Neutrophil (primary cell): ENCODE data around the gene SLC22A13.
A peak's percentile ranks its signal among the peaks of the same experiment; 100 is the strongest.

Experiments used
- H3K27ac ChIP-seq: fragments of 200-600 bp; sonication (generic); 2 replicates; pipeline ENCODE4 v1.5.1; 2016; ENCODE audit warnings: mild to moderate bottlenecking, moderate library complexity
- H3K27me3 ChIP-seq: fragments of 200-600 bp; sonication (generic); 2 replicates; pipeline ENCODE4 v1.6.0; 2016; ENCODE audit warnings: mild to moderate bottlenecking
- H3K36me3 ChIP-seq: fragments of 200-600 bp; sonication (generic); 2 replicates; pipeline ENCODE4 v1.5.1; 2017
- H3K4me1 ChIP-seq, 2 experiments: fragments of 200-600 bp in 1 of 2; sonication (generic) in 1 of 2; 1 replicate in 1 of 2; 2 replicates in 1 of 2; pipeline versions ENCODE4 v1.5.1 to v1.6.1; 2013 to 2016; ENCODE audit warnings: low read depth in 1 of 2, low read length in 1 of 2, mild to moderate bottlenecking in 1 of 2, moderate library complexity in 1 of 2; ENCODE audit not compliant: control insufficient read depth in 1 of 2, insufficient read depth in 1 of 2
- H3K4me3 ChIP-seq, 2 experiments: fragments of 200-600 bp in 1 of 2; sonication (generic) in 1 of 2; 1 replicate in 1 of 2; 2 replicates in 1 of 2; pipeline ENCODE4 v1.5.1; 2013 to 2016; ENCODE audit warnings: low read depth in 1 of 2, low read length in 1 of 2, mild to moderate bottlenecking in 1 of 2, moderate library complexity in 1 of 2
- H3K9me3 ChIP-seq: fragments of 200-600 bp; sonication (generic); 2 replicates; pipeline ENCODE4 v1.5.1; 2016
- TF ChIP-seq, protein P1 (sequence below): fragments of 200-600 bp; sonication (generic); IDR thresholded peaks from 2 replicates; pipeline ENCODE4 v1.5.1; 2016; ENCODE audit warnings: antibody characterized with exemption

The SLC22A13 gene

DNA sequence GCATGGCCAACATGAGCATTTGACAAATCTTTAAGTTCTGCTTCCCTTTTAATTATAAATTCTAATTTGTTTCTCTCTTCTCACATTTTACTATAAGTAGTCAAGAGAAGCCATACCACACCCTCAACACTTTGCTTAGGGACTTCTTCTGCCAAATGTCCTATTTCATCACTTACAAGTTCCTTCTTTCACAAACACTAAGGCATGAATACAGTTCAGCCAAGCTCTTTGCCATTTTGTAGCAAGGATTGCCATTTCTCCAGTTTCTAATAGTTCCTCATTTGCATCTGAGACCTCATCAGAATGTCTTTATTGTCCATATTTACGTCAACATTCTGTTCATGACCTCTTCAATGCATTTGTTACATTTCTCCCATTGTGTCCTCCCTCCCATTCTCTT lies 45.9 kb downstream of the SLC22A13 start:
- H3K27me3 ChIP-seq: no peaks in the 10 kb centered on the region

DNA sequence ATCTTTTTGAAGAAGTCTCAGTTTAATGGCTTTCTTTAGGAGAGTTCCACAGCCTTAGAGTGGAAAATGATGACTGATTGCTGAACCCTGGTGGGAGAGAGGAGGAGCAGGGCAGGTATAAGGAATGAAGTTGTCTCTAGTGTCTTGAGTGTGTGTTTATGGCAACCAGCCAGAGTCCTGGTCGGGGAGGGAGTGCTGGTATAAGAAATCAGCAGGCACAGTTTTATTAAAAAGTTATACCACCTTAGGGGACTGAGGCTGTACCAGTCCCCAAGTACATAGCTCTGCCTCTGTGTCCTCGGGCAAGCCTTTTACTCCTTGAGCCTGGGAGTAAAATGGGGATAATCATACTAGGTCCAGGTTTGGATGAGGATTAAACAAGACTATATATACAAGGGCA lies 46.3 kb downstream of the SLC22A13 start:
- H3K4me1 ChIP-seq: peaks cover 31 to 43% of the 10 kb centered on the region in 2 experiments
- TF ChIP-seq, protein P1, sequence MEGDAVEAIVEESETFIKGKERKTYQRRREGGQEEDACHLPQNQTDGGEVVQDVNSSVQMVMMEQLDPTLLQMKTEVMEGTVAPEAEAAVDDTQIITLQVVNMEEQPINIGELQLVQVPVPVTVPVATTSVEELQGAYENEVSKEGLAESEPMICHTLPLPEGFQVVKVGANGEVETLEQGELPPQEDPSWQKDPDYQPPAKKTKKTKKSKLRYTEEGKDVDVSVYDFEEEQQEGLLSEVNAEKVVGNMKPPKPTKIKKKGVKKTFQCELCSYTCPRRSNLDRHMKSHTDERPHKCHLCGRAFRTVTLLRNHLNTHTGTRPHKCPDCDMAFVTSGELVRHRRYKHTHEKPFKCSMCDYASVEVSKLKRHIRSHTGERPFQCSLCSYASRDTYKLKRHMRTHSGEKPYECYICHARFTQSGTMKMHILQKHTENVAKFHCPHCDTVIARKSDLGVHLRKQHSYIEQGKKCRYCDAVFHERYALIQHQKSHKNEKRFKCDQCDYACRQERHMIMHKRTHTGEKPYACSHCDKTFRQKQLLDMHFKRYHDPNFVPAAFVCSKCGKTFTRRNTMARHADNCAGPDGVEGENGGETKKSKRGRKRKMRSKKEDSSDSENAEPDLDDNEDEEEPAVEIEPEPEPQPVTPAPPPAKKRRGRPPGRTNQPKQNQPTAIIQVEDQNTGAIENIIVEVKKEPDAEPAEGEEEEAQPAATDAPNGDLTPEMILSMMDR: no peak
- no peaks in the 10 kb centered on the region for H3K36me3 ChIP-seq
- no peaks in the 10 kb centered on the region for H3K27me3 ChIP-seq
- no peak overlapping the region for H3K4me3 ChIP-seq
- peak overlapping the region; percentile 64 for H3K27ac ChIP-seq
- H3K9me3 ChIP-seq: no peaks in the 10 kb centered on the region

More for the DNA sequence above, 45.9 kb downstream of the SLC22A13 start:
- Histone ChIP-seq H3K4me3 (no peak overlapping the region), H3K9me3 (no peaks in the 10 kb centered on the region), H3K27ac (peak overlapping the region; percentile 64), H3K36me3 (no peaks in the 10 kb centered on the region), H3K4me1 (peaks cover 26 to 39% of the 10 kb centered on the region in 2 experiments)
- TF ChIP-seq, protein P1: no peak

DNA sequence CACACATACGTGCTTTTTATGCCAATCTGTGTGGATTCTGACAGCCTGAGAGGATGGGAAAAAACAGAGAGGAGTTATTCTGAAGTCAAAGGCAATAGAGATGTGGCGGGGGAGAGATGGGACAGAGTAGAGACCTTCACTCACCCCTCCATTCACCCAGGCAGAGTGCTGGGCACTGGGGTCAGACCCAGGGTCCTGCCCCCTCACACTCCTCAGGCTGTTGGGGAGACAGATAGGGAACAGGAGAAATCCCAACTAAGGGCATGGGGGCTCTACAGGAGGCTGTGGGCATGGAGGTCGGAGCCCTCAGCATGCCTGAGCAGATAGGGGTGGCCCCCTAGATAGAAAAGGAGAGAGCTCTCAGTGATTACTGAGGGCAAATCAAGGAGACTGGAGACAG lies 46.7 kb downstream of the SLC22A13 start:
- no peaks in the 10 kb centered on the region for H3K9me3 ChIP-seq
- no peaks in the 10 kb centered on the region for H3K27me3 ChIP-seq
- peak overlapping the region; percentile 64 for H3K27ac ChIP-seq
- no peak overlapping the region for H3K4me3 ChIP-seq
- no peaks in the 10 kb centered on the region for H3K36me3 ChIP-seq
- TF ChIP-seq, protein P1: no peak
- peaks cover 35 to 47% of the 10 kb centered on the region in 2 experiments for H3K4me1 ChIP-seq

DNA sequence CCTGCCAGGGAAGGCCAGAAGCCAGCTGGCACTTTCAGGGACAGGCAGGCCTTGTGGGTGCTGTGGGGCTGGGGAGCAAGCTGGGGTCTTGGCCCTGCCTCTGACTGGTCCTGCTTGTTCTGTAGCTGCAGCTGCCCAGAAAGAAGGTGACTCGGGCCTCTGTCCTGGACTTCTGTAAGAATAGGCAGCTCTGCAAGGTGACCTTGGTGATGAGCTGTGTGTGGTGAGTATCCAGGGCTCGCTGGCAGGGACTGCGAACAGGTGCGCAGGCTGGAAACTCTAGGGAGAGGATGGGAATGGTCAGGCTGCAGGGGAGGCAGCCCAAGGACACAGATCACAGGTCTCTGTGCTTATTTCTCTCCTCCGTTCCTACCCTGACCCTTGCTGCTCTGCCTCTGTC lies 47.7 kb downstream of the SLC22A13 start:
- TF ChIP-seq, protein P1: no peak

DNA sequence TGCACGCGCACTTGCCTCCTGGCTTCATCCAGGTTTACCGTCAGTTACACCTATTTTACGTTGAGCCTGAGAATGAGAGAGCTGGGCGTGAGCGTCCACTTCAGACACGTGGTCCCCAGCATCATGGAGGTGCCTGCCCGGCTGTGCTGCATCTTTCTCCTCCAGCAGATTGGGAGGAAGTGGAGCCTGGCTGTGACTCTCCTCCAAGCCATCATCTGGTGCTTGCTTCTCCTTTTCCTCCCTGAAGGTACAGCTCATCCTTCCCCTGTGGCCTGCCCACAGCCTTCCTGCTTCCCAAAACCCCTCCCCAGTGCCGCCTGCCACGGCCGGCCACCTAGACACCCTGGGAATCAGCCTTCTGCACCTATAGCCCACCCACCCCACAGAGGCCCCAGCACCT lies 48.1 kb downstream of the SLC22A13 start:
- Histone ChIP-seq H3K36me3 (no peaks in the 10 kb centered on the region), H3K4me1 (peaks cover 43 to 59% of the 10 kb centered on the region in 2 experiments), H3K27ac (no peak overlapping the region), H3K27me3 (no peaks in the 10 kb centered on the region), H3K9me3 (no peaks in the 10 kb centered on the region), H3K4me3 (no peak overlapping the region)
- TF ChIP-seq, protein P1: no peak

More for the DNA sequence above, 47.7 kb downstream of the SLC22A13 start:
- Histone ChIP-seq H3K4me3 (no peak overlapping the region), H3K27ac (no peak overlapping the region), H3K36me3 (no peaks in the 10 kb centered on the region), H3K27me3 (no peaks in the 10 kb centered on the region), H3K4me1 (peaks cover 43 to 57% of the 10 kb centered on the region in 2 experiments), H3K9me3 (no peaks in the 10 kb centered on the region)
